ENCODE measurements around the gene EBF4. TPM values are rescaled to one million over a fixed set of nuclear protein-coding genes. Genes with fewer than 3 reads are reported as not detected.

The EBF4 gene, protein sequence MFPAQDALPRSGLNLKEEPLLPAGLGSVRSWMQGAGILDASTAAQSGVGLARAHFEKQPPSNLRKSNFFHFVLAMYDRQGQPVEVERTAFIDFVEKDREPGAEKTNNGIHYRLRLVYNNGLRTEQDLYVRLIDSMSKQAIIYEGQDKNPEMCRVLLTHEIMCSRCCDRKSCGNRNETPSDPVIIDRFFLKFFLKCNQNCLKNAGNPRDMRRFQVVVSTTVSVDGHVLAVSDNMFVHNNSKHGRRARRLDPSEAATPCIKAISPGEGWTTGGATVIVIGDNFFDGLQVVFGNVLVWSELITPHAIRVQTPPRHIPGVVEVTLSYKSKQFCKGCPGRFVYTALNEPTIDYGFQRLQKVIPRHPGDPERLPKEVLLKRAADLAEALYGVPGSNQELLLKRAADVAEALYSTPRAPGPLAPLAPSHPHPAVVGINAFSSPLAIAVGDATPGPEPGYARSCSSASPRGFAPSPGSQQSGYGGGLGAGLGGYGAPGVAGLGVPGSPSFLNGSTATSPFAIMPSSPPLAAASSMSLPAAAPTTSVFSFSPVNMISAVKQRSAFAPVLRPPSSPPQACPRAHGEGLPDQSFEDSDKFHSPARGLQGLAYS
- polyA plus RNA-seq (ENCODE audit: low read depth in 6 of 6), result under 1 TPM in 1 of 6 donors, not detected in 5; 0.28 TPM

DNA sequence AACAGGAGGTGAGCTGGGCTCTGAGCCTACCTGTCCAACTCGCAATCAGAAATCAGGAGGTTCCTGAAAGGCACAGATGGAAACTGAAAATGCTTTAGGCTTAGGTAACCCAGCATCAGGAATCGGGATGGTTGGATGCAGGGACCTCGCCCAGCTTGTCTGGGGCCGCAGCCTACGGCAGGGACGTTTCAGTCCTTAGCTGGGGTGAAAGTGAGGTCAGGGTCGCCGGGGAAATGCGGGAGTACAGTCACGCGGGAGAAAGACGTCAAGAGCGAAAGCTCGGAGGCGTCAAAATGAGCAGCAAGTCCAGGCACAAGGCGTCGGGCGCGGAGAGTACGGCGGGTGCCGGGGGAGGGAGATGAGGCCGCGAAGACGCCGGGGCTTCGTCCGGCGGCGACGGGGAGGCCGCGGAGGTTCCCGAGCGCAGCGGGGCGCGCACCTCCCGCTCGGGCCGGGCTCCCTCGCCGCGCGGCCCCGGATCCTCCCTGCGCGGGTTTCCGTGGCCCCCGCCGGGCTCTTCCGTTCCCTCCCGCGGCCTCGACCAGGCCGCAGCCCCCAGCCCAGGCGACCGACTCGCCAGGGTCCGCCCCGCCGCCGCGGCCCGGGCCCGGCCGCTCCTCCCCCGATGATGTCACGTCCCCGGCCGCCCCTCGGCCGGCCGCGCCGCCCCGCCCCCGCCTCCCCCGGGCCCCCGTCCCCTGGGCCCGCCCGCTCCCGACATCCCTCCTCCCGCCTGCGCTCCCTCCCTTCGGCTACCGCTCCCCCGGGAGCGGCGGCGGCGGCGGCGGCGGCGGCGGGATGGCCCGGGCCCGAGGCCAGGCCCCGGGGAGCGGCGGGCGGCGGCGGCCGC is at the start of gene EBF4:
TSS of gene EBF4 (plus strand) at position 745 of the 850 bp plus-strand sequence. CDS start 866 bp downstream, outside the sequence.
- H3K27me3 Mint-ChIP-seq, result peaks cover 62 to 83% (median 76%) of the 10 kb centered on the region in 3 donors
- ATAC-seq (ENCODE audit: low read depth in 2 of 2) (peak; percentile 15 to 20), DNase-seq (no peak)
- peak within 1 kb of the TSS; percentile 5 to 96 (median 89) for H3K27ac Mint-ChIP-seq
- H3K36me3 Mint-ChIP-seq, result peaks cover 0 to 8% of the 10 kb centered on the region in 2 donors
- H3K4me3 Mint-ChIP-seq, result peak within 1 kb of the TSS; percentile 88 to 97 (median 92)
- H3K9me3 Mint-ChIP-seq, result peaks cover 0 to 2% (median 0%) of the 10 kb centered on the region in 7 donors
- peaks cover 0 to 21% (median 19%) of the 10 kb centered on the region in 3 donors for H3K4me1 Mint-ChIP-seq

DNA sequence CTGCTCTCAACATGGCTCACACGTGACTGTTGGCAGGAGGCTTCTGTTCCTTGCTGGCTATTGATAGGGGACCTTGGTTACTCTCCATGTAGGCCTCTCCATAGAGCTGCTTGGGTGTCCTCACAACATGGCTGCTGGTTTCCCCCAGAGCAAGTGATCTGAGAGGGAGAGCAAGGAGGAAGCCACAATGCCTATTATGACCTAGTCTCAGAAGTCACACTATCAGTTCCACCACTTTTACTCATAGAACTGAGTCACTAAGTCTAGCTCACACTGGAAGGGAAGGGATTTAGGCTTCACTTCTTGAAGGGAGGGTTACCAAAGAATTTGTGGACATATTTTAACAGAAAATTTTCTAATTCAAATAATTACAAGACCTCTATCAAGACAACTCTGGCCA is 48.9 kb upstream of the EBF4 start:
- no peak overlapping the region for H3K4me3 Mint-ChIP-seq
- ATAC-seq (ENCODE audit: low read depth in 2 of 2) (no peak), DNase-seq (no peak)
- H3K36me3 Mint-ChIP-seq, result peaks cover 0 to 6% of the 10 kb centered on the region in 2 donors
- H3K27me3 Mint-ChIP-seq, result no peaks in the 10 kb centered on the region
- H3K9me3 Mint-ChIP-seq, result no peaks in the 10 kb centered on the region
- H3K27ac Mint-ChIP-seq, result no peak overlapping the region
- H3K4me1 Mint-ChIP-seq, result peaks cover 0 to 4% (median 0%) of the 10 kb centered on the region in 3 donors

DNA sequence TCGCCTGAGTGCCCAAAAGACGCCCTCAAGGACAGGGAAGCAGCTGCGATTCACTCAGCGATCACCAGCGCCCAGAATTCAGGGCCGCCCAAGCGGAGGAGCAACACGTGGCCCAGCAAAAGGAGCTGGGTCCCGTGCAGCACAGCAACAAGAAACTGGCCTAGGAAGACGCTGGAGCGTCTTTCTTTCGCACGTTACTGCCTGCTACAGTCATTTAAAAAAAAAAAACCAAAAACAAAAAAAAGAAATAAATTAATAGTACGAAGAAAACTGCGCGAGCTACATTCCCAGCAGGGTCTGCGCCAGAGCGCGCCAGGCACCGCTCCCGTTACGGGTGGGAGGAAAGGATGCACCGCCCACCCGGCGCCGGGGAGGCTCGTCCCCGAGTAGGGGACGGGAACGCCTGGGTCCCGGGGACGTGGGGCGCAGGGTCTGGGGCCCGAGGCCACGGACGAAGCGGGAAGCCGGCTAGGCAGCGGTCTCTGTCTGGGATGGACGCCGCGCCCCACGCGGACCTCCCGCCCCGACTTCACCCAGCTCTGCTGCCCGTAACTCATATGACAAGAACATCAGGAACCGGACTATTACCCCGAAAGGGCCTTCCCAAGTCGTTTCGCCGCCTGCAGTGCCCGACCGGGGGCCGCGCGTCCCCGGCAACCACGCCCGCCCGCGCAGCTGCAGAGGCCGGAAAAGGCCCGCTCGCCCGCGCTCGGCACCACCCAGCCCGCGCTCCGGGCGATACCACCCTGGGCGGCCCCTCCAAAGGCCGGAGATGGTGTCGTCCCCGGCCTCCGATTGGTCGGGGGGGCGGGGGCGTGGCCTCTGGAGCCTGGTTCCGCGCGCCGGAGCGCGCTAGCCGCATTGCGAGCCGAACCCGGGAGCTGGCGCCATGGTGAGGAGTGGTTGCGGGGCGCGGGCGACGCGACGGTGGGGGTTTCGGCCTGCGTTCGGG is 40.5 kb upstream of the EBF4 start, which contains the start of gene NOP56:
TSS of gene NOP56 (plus strand) at position 861 of the 952 bp plus-strand sequence. CDS start at position 890, 29 bp downstream.
- ATAC-seq (ENCODE audit: low read depth in 2 of 2) (peak; percentile 80 to 82), DNase-seq (peak; percentile 96)
- H3K9me3 Mint-ChIP-seq, result no peaks in the 10 kb centered on the region
- peaks cover 17 to 42% (median 27%) of the 10 kb centered on the region in 3 donors for H3K4me1 Mint-ChIP-seq
- H3K4me3 Mint-ChIP-seq, result peak within 1 kb of the TSS; percentile 88 to 97 (median 94)
- peak within 1 kb of the TSS; percentile 91 to 98 (median 97) for H3K27ac Mint-ChIP-seq
- H3K27me3 Mint-ChIP-seq, result no peaks in the 10 kb centered on the region
- H3K36me3 Mint-ChIP-seq, result peaks cover 15 to 21% of the 10 kb centered on the region in 2 donors

DNA sequence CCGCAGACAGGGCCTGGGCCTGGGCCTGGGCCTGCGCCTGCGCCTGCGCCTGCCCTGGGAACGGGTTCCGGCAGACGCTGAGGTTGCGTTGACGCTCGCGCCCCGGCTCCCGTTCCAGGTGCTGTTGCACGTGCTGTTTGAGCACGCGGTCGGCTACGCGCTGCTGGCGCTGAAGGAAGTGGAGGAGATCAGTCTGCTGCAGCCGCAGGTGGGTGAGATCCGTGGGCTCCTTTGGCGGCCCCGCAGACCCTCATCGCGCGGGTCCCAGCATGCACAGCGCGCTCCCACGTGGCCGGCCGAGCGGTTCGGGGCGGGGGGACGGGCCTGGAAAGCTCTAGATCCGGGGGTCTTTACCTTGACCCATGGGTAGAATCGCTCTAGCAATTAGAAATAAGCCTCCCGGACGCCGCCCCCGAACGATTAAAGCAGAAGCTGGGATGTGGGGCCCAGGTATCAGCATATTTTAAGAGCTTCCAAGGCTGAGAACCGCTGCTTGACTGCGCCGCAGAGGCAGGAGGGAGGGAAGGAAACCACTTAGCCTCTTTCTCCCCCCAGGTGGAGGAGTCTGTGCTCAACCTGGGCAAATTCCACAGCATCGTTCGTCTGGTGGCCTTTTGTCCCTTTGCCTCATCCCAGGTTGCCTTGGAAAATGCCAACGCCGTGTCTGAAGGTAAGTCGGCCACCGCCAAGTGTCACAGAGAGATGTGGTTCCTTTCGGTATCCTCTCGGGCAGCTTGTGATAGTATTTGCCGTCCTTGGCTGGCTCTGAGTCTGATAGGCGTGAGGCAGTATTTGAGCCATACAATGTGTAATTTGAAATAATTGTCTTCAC is 39.6 kb upstream of the EBF4 start:
- Mint-ChIP-seq H3K9me3 (peaks cover 0 to 2% (median 0%) of the 10 kb centered on the region in 7 donors), H3K4me3 (peak overlapping the region; percentile 88 to 95 (median 90)), H3K27me3 (no peaks in the 10 kb centered on the region), H3K4me1 (peaks cover 13 to 45% (median 32%) of the 10 kb centered on the region in 3 donors), H3K36me3 (peaks cover 22 to 25% of the 10 kb centered on the region in 2 donors), H3K27ac (peak overlapping the region; percentile 72 to 97 (median 96))
- peak; percentile 65 to 69 for ATAC-seq (ENCODE audit: low read depth in 2 of 2)
- DNase-seq, result no peak

DNA sequence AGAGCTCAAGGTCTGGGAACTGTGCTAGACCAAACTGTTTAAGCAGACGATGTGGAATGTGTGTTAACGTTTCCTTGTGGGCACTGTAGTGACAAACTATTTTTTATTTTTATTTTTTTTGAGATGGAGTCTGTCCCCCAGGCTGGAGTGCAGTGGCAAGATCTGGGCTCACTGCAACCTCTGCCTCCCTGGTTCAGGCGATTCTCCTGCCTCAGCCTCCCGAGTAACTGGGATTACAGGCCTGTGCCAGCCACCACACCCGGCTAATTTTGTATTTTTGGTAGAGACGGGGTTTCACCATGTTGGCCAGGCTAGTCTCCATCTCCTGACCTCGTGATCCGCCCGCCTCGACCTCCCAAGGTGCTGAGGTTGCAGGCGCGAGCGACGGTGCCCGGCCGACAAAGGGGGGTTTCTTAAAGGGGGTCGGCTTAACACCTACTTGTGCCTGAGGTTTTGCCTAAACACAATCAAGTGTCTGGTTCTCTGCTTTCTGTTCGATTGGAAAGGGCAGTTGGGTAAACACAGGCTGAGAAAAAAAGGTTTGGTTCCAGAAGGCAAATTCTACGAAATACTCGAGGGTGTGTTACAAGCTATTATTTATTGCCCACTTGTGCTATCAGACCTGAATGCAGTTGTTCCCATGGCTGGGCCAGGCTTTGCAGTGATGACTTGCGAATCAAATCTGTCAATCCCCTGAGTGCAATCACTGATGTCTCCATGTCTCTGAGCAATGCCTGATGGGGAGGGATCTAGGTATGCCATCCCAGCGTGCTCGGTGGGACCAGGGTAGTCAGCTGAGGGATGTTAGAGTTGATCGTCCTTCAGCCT is 38.8 kb upstream of the EBF4 start:
- H3K36me3 Mint-ChIP-seq, result peaks cover 23 to 30% of the 10 kb centered on the region in 2 donors
- DNase-seq (no peak), ATAC-seq (ENCODE audit: low read depth in 2 of 2) (no peak)
- H3K9me3 Mint-ChIP-seq, result peaks cover 0 to 2% (median 0%) of the 10 kb centered on the region in 7 donors
- H3K4me3 Mint-ChIP-seq, result peak overlapping the region; percentile 88 to 95 (median 90)
- H3K4me1 Mint-ChIP-seq, result peaks cover 16 to 47% (median 34%) of the 10 kb centered on the region in 3 donors
- peak overlapping the region; percentile 89 to 97 (median 96) for H3K27ac Mint-ChIP-seq
- H3K27me3 Mint-ChIP-seq, result no peaks in the 10 kb centered on the region

DNA sequence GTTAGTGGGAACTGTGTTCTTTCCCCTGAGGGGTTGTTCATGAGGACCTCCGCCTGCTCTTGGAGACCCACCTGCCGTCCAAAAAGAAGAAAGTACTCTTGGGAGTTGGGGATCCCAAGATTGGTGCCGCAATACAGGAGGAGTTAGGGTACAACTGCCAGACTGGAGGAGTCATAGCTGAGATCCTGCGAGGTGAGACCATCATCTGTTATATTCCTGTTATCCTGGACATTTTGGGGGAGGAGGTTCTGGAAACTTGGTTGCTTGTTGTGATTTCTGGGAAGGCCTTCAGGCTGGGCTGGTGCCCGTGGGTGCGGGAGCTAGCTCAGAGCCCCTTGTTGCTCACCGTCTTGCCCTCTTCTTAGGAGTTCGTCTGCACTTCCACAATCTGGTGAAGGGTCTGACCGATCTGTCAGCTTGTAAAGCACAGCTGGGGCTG is 38.2 kb upstream of the EBF4 start:
- DNase-seq (no peak), ATAC-seq (ENCODE audit: low read depth in 2 of 2) (no peak)
- Mint-ChIP-seq H3K36me3 (peaks cover 26 to 36% of the 10 kb centered on the region in 2 donors), H3K27ac (peak overlapping the region in 5 of 6 donors; percentile 56 to 91 (median 69)), H3K4me1 (peaks cover 19 to 47% (median 38%) of the 10 kb centered on the region in 3 donors), H3K27me3 (no peaks in the 10 kb centered on the region), H3K4me3 (peak overlapping the region in 7 of 8 donors; percentile 79 to 94 (median 89)), H3K9me3 (peaks cover 0 to 2% (median 0%) of the 10 kb centered on the region in 7 donors)

DNA sequence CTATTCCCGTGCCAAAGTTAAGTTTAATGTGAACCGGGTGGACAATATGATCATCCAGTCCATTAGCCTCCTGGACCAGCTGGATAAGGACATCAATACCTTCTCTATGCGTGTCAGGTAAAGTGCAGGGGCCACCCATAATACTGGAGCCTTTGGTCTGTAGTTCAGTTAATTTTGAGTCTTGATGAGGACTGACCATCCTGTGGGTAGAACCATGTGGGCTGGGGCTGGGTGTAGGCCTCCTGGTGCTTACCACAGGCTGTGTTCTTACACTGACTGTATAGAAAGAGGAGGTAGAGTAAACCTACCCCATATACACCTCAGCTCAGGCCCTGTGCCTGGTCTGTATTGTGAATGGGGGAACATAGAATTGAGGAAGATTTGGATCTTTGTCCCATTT is 37.7 kb upstream of the EBF4 start:
- Mint-ChIP-seq H3K4me1 (peaks cover 23 to 46% (median 38%) of the 10 kb centered on the region in 3 donors), H3K27ac (peak overlapping the region in 4 of 6 donors; percentile 56 to 91 (median 76)), H3K27me3 (no peaks in the 10 kb centered on the region), H3K9me3 (peaks cover 0 to 2% (median 0%) of the 10 kb centered on the region in 7 donors), H3K36me3 (peaks cover 26 to 40% of the 10 kb centered on the region in 2 donors), H3K4me3 (peak overlapping the region in 7 of 8 donors; percentile 52 to 94 (median 88))
- DNase-seq (no peak), ATAC-seq (ENCODE audit: low read depth in 2 of 2) (no peak)

DNA sequence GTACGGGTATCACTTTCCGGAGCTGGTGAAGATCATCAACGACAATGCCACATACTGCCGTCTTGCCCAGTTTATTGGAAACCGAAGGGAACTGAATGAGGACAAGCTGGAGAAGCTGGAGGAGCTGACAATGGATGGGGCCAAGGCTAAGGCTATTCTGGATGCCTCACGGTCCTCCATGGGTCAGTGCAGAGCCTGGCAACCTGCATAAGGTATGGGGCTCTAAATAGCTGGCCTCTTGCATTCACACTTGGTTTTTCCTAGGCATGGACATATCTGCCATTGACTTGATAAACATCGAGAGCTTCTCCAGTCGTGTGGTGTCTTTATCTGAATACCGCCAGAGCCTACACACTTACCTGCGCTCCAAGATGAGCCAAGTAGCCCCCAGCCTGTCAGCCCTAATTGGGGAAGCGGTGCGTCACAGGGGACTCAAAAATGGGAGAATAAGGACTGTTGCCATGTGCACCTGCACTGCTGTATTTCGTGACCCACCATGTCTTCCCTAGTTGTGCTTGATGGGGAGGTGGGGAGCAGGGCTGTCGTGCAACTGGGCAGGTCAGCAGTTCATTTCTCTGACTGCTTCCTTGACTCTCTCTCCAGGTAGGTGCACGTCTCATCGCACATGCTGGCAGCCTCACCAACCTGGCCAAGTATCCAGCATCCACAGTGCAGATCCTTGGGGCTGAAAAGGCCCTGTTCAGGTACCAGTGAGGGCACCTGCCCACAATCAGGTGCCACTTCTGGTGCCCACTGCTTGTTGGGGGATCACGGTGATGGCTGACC is 37.1 kb upstream of the EBF4 start:
- no peak for ATAC-seq (ENCODE audit: low read depth in 2 of 2)
- H3K27me3 Mint-ChIP-seq, result no peaks in the 10 kb centered on the region
- peak overlapping the region in 4 of 6 donors; percentile 6 to 91 (median 12) for H3K27ac Mint-ChIP-seq
- peaks cover 33 to 47% of the 10 kb centered on the region in 2 donors for H3K36me3 Mint-ChIP-seq
- DNase-seq, result no peak
- H3K4me3 Mint-ChIP-seq, result peak overlapping the region in 2 of 8 donors; percentile 25 to 94
- peaks cover 0 to 2% (median 0%) of the 10 kb centered on the region in 7 donors for H3K9me3 Mint-ChIP-seq
- H3K4me1 Mint-ChIP-seq, result peaks cover 30 to 41% (median 38%) of the 10 kb centered on the region in 3 donors

DNA sequence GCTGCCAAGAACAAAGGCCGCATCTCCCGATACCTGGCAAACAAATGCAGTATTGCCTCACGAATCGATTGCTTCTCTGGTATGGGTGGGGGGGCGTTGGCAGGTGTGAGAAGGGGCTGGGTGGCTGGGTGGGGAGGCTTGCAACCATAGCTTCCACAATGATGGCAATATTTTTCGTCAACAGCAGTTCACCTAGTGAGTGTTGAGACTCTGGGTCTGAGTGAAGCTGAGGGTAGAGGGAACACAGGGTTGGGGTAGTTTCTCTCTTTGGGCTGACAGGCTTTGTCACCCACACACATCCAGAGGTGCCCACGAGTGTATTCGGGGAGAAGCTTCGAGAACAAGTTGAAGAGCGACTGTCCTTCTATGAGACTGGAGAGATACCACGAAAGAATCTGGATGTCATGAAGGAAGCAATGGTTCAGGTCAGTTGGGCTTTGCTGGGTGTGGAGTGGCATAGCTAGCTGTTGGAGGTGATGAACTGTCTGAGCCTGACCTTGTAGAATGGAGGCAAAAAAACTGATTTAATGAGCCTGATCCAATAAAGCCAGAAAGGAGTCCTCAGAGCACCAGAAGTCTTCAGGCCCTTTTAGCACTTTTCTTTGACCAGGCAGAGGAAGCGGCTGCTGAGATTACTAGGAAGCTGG is 36.0 kb upstream of the EBF4 start:
- no peaks in the 10 kb centered on the region for H3K27me3 Mint-ChIP-seq
- peaks cover 37 to 53% of the 10 kb centered on the region in 2 donors for H3K36me3 Mint-ChIP-seq
- ATAC-seq (ENCODE audit: low read depth in 2 of 2) (no peak), DNase-seq (no peak)
- H3K9me3 Mint-ChIP-seq, result peaks cover 0 to 2% (median 0%) of the 10 kb centered on the region in 7 donors
- peaks cover 33 to 38% (median 37%) of the 10 kb centered on the region in 3 donors for H3K4me1 Mint-ChIP-seq
- H3K4me3 Mint-ChIP-seq, result peak overlapping the region in 2 of 8 donors; percentile 29 to 67
- peak overlapping the region in 5 of 6 donors; percentile 22 to 86 (median 38) for H3K27ac Mint-ChIP-seq
